ENCODE measurements around the gene CCDC91.

DNA sequence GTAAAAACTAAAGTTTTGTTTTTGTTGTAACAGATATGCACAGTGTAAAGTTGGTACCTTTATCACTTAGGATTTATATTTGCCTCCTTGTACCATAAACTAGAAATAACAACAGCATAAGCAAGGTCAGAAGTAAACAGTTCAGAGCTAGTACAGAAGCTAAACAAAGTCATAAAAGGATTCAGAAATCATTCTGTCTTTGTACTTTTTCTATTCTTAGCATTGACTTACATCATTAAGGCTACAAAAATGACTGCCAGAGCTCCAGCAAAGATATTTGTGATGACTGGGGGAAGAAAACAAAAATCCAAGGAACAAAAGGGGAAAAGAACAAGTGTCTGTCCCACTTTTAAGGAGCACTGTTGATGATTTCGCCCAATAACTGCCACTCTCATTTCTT, 347.2 kb downstream of the CCDC91 start:
- TF ChIP-seq, protein P1, sequence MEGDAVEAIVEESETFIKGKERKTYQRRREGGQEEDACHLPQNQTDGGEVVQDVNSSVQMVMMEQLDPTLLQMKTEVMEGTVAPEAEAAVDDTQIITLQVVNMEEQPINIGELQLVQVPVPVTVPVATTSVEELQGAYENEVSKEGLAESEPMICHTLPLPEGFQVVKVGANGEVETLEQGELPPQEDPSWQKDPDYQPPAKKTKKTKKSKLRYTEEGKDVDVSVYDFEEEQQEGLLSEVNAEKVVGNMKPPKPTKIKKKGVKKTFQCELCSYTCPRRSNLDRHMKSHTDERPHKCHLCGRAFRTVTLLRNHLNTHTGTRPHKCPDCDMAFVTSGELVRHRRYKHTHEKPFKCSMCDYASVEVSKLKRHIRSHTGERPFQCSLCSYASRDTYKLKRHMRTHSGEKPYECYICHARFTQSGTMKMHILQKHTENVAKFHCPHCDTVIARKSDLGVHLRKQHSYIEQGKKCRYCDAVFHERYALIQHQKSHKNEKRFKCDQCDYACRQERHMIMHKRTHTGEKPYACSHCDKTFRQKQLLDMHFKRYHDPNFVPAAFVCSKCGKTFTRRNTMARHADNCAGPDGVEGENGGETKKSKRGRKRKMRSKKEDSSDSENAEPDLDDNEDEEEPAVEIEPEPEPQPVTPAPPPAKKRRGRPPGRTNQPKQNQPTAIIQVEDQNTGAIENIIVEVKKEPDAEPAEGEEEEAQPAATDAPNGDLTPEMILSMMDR (IDR thresholded peaks at IDR 0.05; ENCODE audit: insufficient read depth, low read length), result no peak
- TF ChIP-seq POLR2AphosphoS5 (IDR thresholded peaks at IDR 0.05; ENCODE audit: low read depth) (no peak), GABPA (IDR thresholded peaks at IDR 0.05; ENCODE audit: low read depth) (no peak)
- TF ChIP-seq, protein P2, sequence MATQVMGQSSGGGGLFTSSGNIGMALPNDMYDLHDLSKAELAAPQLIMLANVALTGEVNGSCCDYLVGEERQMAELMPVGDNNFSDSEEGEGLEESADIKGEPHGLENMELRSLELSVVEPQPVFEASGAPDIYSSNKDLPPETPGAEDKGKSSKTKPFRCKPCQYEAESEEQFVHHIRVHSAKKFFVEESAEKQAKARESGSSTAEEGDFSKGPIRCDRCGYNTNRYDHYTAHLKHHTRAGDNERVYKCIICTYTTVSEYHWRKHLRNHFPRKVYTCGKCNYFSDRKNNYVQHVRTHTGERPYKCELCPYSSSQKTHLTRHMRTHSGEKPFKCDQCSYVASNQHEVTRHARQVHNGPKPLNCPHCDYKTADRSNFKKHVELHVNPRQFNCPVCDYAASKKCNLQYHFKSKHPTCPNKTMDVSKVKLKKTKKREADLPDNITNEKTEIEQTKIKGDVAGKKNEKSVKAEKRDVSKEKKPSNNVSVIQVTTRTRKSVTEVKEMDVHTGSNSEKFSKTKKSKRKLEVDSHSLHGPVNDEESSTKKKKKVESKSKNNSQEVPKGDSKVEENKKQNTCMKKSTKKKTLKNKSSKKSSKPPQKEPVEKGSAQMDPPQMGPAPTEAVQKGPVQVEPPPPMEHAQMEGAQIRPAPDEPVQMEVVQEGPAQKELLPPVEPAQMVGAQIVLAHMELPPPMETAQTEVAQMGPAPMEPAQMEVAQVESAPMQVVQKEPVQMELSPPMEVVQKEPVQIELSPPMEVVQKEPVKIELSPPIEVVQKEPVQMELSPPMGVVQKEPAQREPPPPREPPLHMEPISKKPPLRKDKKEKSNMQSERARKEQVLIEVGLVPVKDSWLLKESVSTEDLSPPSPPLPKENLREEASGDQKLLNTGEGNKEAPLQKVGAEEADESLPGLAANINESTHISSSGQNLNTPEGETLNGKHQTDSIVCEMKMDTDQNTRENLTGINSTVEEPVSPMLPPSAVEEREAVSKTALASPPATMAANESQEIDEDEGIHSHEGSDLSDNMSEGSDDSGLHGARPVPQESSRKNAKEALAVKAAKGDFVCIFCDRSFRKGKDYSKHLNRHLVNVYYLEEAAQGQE (IDR thresholded peaks at IDR 0.05; ENCODE audit: insufficient replicate concordance, low read depth), result no peak
